ENCODE data around the gene LAMB1.

DNA sequence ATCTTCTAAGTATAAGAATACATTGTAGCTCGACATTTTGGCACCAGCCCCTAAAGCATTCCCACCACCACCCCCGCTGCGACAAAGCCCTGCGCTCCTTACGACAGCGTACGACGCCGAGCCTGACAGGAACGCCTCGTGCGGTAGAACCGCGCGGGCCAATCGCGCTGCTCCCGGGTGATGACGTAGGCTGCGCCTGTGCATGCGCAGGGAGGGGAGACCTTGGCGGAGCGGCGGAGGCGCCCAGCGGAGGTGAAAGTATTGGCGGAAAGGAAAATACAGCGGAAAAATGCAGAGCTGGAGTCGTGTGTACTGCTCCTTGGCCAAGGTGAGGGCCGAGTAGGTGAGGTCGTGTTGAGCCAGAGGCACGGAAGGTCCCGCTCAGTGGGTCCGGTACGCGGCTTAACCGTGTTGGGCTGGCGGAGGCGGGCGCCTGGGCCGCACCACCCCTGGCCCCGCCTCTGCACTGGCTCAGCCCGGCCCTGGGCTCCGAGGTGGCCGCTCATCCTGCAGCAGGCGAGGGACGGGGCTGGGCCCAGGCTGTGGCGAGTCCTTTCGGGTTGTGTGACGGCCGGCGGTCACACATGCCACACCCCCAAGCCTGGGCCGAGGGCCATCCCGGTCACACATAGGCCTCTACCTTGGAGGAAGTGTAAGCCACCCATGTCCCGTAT lies 111.9 kb downstream of the LAMB1 start, which contains the start of gene DLD:
- TF ChIP-seq, protein P1, sequence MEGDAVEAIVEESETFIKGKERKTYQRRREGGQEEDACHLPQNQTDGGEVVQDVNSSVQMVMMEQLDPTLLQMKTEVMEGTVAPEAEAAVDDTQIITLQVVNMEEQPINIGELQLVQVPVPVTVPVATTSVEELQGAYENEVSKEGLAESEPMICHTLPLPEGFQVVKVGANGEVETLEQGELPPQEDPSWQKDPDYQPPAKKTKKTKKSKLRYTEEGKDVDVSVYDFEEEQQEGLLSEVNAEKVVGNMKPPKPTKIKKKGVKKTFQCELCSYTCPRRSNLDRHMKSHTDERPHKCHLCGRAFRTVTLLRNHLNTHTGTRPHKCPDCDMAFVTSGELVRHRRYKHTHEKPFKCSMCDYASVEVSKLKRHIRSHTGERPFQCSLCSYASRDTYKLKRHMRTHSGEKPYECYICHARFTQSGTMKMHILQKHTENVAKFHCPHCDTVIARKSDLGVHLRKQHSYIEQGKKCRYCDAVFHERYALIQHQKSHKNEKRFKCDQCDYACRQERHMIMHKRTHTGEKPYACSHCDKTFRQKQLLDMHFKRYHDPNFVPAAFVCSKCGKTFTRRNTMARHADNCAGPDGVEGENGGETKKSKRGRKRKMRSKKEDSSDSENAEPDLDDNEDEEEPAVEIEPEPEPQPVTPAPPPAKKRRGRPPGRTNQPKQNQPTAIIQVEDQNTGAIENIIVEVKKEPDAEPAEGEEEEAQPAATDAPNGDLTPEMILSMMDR (conservative IDR thresholded peaks at IDR 0.05; ENCODE audit: low read depth, low read length), result no peak
- TF ChIP-seq EZH2 (IDR thresholded peaks at IDR 0.05; ENCODE audit: low read length, unreplicated experiment), result no peak
